Stimulated activated CD4-positive, alpha-beta T cell treated with anti-CD3 and anti-CD28 coated beads, Interleukin-2, amount 100 ng/mL, for 24 hours (primary cell): ENCODE data around the gene TBX10.
"Not testable (repeated sequence)": the region's sequence is repeated elsewhere in the genome, so short reads cannot be mapped to it uniquely, and the experiment has no call there.

Source experiments
- DNase-seq, 2 donors: peaks; one replicate each; pipeline ENCODE4 v3.0.0-alpha.2; 2020

Gene TBX10

DNA sequence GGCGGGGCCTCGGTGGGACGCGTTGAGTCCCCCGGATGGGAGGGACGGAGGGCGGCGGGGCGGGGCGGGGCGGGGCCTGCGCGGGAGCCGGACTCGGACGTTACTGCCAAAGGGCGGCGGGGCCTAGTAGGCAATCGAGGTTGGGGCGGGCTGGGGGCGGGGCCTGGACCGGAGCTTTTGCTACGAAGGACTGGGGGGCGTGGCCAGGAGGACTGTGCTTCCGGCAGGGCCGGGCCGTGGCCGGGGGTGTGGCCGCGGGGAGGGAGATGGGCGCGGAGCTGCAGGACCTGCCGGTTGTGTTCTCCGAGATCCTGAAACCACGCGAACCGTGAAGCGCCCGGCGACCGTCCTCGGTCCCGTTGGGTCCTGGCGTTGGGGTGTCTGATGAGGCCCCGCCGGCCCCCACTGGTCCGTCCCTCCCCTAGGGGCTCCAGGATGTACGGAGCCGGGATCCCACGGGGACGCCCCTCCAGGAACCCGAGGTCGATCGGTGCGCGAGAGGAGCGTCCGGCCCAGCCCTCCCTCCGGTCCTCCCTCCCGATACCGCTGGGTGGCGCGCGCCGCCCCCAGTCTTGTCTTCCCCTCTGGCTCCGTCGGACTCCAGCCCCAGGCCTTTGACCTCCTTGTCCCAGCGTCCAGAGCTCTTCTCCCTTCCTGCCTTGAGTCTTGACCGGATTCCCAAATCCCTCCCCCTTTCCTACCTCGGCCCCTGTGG, 9.2 kb downstream of the TBX10 start:
- DNase-seq = peak in 1 of 2 donors; percentile 98

DNA sequence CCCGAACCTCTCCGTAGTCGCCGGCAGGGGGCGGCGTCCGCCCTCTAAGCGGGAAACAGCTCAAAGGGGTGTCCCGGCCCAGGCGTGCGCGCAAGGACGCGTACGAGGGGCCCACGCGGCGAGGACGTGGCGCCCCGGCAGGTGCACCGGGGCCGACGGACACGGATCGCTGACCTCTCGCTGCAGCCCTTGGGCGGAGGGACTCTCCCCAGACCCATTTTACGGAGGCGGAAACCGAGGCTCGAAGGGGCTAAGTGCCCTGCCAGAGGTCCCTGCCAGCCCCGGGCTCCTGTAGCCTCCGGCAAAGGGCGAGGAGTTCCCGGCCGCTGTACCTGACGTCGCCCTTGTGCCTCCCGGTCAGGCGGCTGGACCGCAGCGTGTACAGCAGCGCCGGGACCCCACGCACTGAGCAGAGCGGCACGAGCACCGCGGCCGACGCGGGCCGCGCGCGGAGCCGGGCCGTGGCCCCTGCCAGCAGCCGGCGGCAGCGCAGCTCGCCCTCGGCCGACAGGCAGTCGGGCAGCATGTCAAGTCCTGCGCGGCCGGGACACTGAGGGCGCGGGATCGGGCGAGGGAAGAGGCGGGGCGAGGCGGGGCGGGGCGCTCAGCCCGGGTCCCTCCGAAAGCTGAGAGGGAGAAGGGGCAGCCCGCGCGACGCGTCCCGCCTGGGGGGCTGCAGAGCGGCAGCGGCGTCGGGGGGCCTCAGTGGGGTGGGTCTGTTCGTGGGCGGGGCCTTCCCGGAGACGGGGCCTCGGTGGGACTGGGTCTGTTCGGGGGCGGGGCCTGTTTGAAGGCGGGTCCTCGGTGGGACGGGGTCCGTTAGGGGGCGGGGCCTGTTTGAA, 10.0 kb downstream of the TBX10 start, which contains the start of gene NUDT8:
Gene NUDT8 (minus strand): TSS at position 552 of the 842 bp plus-strand sequence. CDS start 26 bp downstream, at position 526.
- DNase-seq = peak; percentile 92 to 97

DNA sequence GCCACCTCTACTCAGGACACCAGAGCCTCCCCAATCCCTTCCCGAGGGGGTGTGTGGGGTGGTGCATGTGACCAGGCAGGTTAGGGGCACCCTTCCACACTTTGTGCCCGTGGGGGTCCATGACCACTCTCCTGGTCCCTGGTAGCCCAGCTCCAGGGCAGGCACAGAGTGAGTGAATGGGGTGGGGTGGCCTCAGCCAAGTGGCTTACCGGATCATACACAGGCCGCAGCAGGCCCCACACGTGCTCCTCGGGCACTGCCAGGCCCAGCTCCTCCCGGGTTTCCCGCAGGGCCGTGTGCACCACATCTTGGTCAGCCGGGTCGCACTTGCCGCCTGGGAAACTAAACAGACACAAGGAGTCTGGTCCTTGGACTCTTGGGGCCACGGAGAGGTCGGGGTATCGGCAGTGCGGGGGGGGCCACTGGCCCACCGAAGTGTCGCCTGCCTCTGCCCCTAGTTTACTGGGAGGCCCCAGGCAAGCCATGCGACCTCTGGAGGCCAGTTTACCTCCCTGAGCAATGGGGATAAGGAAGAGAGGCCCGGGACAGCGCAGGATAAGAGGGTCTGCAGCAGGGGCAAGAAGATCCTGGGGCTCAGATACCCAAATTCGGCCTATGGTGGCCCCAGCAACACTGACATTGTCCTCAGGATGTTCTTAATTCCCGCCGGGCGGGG, 10.7 kb downstream of the TBX10 start:
- DNase-seq = no peak

DNA sequence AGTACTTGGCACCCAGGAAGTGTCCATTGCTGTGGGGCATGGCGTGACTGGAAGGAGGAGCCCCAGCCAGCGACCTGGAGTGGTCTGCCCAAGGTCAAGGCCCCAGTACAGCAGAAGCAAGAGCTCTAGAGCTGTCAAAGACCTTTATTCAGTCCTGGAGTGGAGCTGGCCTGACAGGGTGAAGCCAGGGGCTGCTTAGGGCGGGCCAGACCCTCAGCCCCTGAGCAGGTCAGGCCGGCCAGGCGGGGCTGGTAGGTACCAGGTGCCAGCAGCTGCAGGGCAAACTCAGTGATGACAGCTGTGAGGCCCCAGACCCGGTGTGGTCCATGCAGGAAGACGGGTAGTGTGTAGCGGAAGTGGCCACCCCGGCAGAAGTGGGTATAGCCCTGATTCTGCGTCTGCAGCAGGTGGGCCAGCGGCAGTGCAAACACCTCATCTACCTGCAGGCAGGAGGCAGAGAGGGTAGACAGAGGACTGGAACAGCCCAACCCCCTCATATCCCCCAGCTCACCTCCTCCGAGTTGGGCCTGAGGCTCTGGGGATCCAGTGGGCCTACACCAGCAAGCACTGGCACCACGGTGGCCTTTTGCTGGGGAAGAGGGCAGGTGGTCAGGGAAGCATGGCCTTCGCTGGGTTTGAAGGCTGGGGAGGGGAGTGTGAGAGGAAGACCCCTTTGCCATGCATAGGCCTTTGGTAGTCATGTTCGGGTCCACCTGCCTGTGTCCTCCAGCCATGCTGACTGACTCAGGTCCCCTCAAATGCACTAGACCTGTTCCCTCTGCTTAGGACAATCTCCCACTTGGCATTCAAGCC, 11.5 kb downstream of the TBX10 start:
- no peak for DNase-seq

DNA sequence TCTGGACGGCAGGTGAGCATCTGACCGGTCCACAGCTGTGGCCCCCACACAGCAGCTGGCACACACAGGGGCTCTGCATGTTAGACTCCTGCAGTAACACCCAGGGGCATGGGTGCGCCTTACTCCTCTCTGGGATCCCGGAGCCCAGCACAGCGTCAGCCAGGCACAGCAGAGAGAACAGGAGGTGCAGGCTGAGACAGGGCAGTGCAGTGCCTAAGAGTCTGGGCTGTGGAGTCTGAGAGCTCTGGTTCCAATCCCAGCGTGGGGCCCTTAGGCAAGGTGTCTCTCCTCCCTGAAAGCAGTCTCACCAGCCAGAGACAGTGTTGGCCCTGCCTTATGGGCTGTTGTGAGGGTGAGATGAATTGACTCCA, 12.1 kb downstream of the TBX10 start:
- DNase-seq = no peak

DNA sequence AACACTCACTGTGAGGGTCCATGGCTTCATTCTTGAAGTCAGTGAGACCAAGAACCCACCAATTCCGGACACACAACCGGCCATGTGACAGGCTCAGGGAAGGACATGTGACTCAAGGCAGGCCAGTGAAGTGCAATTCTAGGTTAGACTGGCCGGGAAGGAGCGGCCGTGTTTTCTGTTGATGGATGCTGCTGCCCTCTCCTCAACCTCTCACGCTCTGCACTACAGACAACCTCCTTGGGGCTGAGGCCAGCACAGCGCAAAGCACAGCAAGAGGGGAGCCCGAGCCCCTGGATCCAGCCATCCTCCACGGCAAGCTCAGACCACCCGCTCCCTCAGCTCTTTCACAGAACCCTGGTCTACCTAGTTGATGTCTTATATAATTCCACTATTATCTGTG, 12.6 kb downstream of the TBX10 start:
- no peak for DNase-seq

DNA sequence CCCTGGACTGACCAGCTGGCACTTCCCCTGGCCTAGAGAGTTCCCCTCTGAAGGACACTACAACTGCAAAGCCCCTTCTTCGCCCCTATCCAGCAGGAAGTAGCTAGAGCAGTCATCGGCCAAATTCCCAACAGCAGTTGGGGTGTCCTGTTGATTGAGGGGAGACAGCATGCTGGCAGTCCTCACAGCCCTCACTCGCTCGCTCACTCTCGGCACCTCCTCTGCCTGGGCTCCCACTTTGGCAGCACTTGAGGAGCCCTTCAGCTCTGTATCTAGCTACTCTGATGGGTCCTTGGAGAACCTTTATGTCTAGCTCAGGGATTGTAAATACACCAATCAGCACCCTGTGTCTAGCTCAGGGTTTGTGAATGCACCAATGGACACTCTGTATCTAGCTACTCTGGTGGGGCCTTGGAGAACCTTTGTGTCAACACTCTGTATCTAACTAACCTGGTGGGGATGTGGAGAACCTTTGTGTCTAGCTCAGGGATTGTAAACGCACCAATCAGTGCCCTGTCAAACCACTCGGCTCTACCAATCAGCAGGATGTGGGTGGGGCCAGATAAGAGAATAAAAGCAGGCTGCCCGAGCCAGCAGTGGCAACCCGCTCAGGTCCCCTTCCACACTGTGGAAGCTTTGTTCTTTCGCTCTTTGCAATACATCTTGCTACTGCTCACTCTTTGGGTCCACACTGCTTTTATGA, 13.3 kb downstream of the TBX10 start:
- not testable (repeated sequence) for DNase-seq

DNA sequence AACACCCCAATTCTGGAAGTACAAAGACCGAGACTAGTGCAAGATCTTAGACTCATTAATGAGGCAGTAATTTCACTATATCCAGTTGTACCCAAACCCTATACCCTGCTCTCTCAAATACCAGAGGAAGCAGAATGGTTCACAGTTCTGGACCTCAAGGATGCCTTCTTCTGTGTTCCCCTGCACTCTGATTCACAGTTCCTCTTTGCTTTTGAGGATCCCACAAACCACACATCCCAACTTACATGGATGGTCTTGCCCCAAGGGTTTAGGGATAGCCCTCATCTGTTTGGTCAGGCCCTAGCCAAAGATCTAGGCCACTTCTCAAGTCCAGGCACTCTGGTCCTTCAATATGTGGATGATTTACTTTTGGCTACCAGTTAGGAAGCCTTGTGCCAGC, 15.8 kb downstream of the TBX10 start:
- not testable (repeated sequence) for DNase-seq

DNA sequence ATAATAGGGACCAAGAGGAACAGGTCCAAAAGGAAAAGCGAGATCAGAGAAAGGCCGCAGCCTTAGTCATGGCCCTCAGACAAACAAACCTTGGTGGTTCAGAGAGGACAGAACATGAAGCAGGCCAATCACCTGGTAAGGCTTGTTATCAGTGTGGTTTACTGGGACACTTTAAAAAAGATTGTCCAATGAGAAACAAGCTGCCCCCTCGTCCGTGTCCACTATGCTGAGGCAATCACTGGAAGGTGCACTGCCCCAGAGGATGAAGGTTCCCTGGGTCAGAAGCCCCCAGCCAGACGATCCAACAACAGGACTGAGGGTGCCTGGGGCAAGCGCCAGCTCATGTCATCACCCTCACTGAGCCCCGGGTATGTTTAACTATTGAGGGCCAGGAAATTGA, 16.7 kb downstream of the TBX10 start:
- not testable (repeated sequence) for DNase-seq

DNA sequence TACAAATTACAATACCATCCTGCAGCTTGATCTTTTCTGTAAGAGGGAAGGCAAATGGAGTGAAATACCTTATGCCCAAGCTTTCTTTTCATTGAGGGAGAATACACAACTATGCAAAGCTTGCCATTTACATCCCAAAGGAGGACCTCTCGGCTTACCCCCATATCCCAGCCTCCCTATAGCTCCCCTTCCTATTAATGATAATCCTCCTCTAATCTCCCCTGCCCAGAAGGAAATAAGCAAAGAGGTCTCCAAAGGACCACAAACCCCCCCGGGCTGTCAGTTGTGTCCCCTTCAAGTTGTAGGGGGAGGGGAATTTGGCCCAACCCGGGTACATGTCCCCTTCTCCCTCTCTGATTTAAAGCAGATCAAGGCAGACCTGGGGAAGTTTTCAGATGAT, 17.6 kb downstream of the TBX10 start:
- DNase-seq = not testable (repeated sequence)

DNA sequence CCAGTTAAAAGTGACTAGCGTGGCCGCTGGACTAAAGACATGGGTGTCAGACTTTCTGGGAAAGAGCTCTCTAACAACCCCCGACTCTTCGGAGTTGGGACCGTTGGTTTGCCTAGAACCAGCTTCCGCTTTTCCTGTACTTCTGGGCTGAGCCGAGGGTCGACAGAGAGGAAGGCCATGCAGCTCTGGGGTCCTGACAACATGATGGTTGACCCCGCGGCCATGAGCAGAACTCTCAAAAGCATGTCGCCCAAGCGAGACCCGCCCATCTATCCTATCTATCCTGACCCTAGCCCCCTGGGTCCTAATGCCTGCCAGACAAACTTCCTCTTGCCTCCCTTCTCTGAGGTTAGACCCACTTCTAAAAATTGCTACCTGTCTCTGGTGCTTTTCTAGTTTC, 18.9 kb downstream of the TBX10 start:
- DNase-seq = not testable (repeated sequence)

DNA sequence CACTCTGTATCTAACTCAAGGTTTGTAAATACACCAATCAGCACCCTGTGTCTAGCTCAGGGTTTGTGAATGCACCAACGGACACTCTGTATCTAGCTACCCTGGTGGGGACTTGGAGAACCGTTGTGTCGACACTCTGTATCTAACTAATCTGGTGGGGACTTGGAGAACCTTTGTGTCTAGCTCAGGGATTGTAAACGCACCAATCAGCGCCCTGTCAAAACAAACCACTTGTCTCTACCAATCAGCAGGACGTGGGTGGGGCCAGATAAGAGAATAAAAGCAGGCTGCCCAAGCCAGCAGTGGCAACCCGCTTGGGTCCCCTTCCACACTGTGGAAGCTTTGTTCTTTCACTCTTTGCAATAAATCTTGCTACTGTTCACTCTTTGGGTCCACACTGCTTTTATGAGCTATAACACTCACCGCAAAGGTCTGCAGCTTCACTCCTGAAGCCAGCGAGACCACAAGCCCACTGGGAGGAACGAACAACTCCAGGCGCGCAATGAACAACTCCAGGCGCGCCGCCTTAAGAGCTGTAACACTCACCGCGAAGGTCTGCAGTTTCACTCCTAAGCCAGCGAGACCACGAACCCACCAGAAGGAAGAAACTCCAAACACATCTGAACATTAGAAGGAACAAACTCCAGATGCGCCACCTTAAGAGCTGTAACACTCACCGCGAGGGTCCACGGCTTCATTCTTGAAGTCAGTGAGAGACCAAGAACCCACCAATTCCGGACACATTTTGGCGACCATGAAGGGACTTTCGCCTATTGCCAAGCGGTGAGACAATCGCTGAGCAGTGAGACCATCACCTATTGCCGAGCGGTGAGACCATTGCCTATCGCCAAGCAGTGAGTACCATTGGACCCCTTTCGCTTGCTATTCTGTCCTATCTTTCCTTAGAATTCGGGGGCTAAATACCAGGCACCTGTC, 19.6 kb downstream of the TBX10 start:
- not testable (repeated sequence) for DNase-seq

DNA sequence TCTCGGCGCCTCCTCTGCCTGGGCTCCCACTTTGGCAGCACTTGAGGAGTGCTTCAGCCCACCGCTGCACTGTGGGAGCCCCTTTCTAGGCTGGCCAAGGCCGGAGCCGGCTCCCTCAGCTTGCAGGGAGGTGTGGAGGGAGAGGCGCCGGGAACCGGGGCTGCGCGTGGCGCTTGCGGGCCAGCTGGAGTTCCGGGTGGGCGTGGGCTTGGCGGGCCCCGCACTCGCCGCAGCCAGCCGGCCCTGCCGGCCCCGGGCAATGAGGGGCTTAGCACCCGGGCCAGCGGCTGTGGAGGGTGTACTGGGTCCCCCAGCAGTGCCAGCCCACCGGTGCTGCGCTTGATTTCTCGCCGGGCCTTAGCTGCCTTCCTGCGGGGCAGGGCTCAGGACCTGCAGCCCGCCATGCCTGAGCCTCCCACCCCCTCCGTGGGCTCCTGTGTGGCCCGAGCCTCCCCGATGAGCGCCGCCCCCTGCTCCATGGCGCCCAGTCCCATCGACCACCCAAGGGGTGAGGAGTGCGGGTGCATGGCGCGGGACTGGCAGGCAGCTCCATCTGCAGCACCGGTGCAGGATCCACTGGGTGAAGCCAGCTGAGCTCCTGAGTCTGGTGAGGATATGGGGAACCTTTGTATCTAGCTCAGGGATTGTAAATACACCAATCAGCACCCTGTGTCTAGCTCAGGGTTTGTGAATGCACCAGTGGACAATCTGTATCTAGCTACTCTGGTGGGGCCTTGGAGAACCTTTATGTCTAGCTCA, 20.5 kb downstream of the TBX10 start:
- not testable (repeated sequence) for DNase-seq

DNA sequence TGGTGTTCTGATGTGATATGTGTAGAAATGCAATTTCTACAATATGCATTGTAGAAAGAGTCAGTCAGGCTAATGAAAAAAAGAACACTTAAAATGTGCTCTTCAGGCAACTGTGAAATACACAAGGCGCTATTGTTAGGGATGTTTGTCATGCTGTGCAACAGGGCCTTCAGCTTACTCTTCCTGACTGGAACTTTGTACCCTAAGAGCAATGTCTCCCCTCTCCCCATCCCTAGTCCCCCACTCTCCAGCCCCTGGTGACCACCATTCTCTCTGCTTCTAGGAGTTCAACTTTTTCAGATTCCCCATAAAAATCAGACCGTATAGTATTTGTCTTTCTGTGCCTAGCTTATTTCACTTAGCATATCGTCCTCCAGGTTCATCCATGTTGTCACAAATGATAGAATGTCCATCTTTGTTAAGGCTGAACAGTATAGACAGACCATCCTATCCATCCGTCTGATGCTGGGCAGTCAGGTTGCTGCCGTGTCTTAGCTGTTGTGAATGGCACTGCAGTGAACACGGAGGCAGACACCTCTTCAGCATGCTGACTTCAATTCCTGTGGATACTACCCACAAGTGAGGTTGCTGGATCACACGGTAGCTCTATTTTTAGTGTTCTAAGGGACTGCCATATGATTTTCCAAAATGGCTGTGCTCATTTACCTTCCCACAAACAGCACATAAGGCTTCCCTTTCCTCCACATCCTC, 22.2 kb downstream of the TBX10 start:
- DNase-seq = no peak

DNA sequence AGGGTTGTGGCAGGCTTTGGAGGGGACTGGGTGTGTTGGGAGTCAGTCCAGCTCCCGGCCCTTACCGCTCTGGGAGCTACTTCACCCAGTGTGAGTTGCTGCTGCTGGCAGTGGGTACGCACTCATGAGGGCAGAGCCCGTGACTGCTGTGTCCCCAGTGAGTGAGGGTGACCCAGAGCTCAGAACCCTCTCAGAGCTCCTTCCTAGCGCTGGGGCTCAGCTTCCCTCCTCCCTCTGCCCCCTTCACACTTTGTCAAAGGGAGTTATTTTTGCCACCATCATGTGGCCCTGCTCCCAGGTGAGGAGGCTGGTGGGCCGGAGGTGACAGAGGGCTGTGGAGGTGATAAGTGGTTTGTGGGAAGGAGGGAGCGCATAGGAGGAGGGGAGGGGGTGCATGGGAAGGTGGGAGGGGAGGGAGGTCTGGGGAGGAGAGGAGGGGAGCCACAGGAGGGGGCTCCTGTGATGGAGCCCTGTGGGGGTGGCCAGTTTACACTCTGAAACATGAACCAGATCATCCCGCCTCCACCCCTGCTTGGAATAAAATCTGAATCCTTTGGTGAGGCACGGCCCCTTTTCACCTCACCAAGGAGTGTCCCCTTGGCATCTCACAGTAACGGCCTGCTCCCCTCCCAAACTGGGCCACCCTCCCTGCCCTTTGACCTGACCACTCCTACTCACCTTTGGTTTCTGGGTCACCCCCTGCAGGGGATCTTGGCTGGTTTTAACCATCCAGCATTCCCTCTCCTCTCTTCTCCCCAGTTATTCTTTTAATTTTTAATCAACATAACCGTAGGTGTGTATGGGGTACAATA, 22.9 kb downstream of the TBX10 start:
- no peak for DNase-seq

DNA sequence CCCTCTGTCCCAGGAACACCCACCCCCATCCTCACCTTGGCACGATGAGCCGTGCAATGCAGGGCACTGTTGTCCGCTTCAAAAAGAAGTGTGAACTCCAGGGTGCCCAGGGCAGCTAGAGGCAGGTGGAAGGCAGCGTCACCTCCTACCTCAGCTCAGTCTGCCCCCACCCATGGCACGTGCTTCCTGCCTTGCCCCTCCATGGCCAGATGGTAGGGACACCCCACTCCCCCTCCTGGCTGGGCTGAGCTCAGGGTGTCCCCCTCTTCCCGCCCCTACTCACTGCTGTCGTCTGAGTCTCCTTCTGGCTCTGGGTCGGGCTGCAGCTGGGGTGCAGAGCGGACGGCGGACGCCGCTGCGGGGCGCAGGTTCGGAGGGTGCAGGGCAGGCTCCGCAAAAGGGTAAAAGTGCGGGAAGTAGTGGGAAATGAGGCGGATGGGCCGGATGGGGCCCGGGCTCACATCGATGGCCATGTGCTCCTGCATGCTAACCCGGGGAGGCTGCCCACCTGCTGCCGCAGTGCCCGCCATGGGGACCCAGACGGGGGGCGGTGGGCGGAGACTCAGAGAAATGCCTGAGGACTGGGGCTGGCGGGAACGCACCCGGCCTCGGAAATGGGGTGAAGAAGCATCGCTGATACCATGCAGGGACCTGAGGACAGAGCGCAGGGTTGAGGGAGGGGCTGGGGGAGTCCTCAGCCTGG, 23.7 kb downstream of the TBX10 start:
- DNase-seq = no peak
